ENCODE results near the gene NUF2.

Gene NUF2

DNA sequence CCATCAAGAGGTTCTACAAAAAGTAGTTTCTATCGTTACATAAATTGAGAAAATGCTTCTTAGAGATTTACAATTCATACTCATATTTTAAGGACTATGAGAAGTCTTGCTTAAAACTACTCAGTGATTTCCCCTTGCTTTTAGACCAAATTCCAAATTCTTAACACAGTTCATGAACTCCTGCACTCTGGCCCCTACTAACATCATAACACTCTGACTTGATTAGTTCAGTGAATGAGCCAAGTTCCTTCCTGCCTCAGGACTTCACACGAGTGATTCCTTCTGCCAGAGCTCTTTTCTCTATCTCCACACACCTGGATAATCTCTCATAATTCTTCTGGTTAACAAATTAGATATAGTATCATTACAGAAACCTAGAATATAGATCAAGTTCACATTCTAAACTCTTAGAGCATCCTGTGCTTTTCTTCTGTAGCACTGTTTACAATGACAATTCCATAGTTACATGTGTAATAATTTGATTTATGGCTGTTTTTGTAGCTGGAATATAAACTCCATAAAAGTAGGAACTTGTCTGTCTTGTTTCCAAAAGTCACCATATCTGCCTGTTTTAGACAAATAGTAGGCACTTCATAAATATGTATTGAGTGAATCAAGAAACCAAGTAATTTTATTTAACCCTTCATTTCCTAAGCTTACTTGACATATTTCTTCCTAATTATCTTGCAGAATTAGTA is 59.9 kb downstream of the NUF2 start:
- Histone ChIP-seq H3K27ac (ENCODE audit: low read depth, low read length) (peak overlapping the region; percentile 44), H3K9ac (ENCODE audit: low read length) (no peak overlapping the region), H3K4me3 (ENCODE audit: low read depth in 1 of 2, low read length in 2 of 2) (no peak overlapping the region), H3K4me1 (ENCODE audit: insufficient read depth, low read length) (peaks cover 39% of the 10 kb centered on the region), H3K36me3 (ENCODE audit: insufficient read depth, low read length) (no peaks in the 10 kb centered on the region), H3K27me3 (ENCODE audit: control insufficient read depth in 1 of 2, insufficient read depth in 2 of 2, low read length in 2 of 2) (no peaks in the 10 kb centered on the region), H3K9me3 (ENCODE audit: low read length) (no peaks in the 10 kb centered on the region)

DNA sequence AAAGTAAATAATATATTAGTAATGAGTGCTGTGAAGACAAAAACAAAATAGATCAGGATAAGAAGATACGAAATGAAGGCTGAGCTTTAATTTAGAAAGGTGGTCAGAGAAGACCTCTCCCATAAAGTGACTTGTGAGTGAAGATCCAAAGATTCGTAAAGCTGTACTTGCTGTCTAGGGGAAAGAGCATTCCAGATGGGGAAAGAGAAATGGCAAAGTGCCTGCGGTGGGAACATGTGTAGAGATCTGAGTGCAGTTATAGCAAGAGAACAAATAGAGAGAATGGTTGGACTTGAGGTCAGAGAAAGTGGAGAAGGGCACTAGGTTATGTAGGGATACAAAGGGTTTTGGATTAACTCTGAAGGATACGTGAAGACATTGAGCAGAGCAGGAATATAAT is 60.6 kb downstream of the NUF2 start:
- no peak overlapping the region for H3K4me3 ChIP-seq (ENCODE audit: low read depth in 1 of 2, low read length in 2 of 2)
- no peaks in the 10 kb centered on the region for H3K27me3 ChIP-seq (ENCODE audit: control insufficient read depth in 1 of 2, insufficient read depth in 2 of 2, low read length in 2 of 2)
- H3K27ac ChIP-seq (ENCODE audit: low read depth, low read length): no peak overlapping the region
- no peaks in the 10 kb centered on the region for H3K9me3 ChIP-seq (ENCODE audit: low read length)
- no peaks in the 10 kb centered on the region for H3K36me3 ChIP-seq (ENCODE audit: insufficient read depth, low read length)
- no peak overlapping the region for H3K9ac ChIP-seq (ENCODE audit: low read length)
- peaks cover 39% of the 10 kb centered on the region for H3K4me1 ChIP-seq (ENCODE audit: insufficient read depth, low read length)

DNA sequence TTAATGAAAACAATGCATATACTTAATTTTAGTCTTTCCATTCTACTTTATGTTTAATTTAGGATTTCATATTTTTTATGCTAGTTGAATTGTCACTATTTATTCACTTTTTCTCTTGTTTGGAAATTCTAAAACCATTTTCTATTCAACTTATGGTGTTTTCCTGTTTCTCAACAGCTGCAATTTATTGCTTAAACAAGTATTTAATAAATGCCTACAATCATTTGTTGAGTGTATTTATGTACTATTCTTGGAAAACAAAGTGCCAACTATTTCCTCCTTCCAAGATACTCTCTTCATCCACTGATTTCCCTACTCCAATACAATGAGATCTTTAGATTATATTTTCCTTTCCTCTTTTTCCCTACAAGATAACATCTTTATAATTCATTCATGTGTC is 65.4 kb downstream of the NUF2 start:
- H3K9ac ChIP-seq (ENCODE audit: low read length): no peak overlapping the region

DNA sequence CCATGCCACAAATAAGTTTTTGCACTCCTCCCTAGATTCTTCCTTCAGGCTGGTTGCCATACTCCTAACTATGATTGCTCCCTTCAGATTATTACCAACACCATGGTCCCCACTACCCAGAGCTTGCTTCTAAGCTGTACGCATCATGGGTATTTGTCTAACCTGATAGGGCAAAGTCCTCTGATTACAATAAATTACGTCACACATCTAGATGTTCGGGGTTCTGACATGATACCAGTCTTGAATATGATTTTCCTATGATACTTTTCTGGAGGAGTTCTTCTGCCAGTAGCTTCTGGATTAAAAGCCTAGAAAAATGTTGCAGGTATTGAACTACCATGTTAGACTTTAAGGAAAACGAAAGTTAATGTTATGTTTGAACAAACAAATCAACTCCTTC is 67.2 kb downstream of the NUF2 start:
- Histone ChIP-seq H3K4me3 (ENCODE audit: low read depth in 1 of 2, low read length in 2 of 2) (no peak overlapping the region), H3K4me1 (ENCODE audit: insufficient read depth, low read length) (peaks cover 5% of the 10 kb centered on the region), H3K27ac (ENCODE audit: low read depth, low read length) (no peak overlapping the region), H3K36me3 (ENCODE audit: insufficient read depth, low read length) (no peaks in the 10 kb centered on the region), H3K27me3 (ENCODE audit: control insufficient read depth in 1 of 2, insufficient read depth in 2 of 2, low read length in 2 of 2) (no peaks in the 10 kb centered on the region), H3K9me3 (ENCODE audit: low read length) (no peaks in the 10 kb centered on the region), H3K9ac (ENCODE audit: low read length) (no peak overlapping the region)

More for the DNA sequence above, 65.4 kb downstream of the NUF2 start:
- Histone ChIP-seq H3K4me1 (ENCODE audit: insufficient read depth, low read length) (peaks cover 17% of the 10 kb centered on the region), H3K27me3 (ENCODE audit: control insufficient read depth in 1 of 2, insufficient read depth in 2 of 2, low read length in 2 of 2) (no peaks in the 10 kb centered on the region), H3K27ac (ENCODE audit: low read depth, low read length) (no peak overlapping the region), H3K4me3 (ENCODE audit: low read depth in 1 of 2, low read length in 2 of 2) (no peak overlapping the region), H3K9me3 (ENCODE audit: low read length) (no peaks in the 10 kb centered on the region), H3K36me3 (ENCODE audit: insufficient read depth, low read length) (no peaks in the 10 kb centered on the region)

DNA sequence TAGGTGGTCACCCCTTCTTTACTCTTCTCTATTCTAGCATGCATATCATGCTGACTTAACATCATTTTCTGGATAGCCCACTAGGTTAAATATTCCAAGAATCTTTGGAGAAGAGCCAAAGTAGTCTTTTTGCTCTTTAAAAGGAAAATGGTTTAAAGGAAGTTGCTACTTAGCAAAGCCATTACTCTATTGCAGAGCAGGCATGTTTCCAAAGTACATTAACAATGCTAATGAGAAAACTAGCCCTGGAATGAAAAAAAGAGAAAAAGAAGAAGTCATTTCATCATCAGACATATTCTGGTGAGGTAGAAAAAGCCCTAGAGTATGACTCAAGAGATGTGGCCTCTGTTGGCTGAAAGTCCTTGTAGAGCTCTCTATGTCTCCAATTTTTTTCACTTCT is 74.0 kb downstream of the NUF2 start:
- peaks cover 24% of the 10 kb centered on the region for H3K4me1 ChIP-seq (ENCODE audit: insufficient read depth, low read length)
- H3K27me3 ChIP-seq (ENCODE audit: control insufficient read depth in 1 of 2, insufficient read depth in 2 of 2, low read length in 2 of 2): no peaks in the 10 kb centered on the region
- no peaks in the 10 kb centered on the region for H3K9me3 ChIP-seq (ENCODE audit: low read length)
- H3K4me3 ChIP-seq (ENCODE audit: low read depth in 1 of 2, low read length in 2 of 2): no peak overlapping the region
- H3K27ac ChIP-seq (ENCODE audit: low read depth, low read length): no peak overlapping the region
- H3K36me3 ChIP-seq (ENCODE audit: insufficient read depth, low read length): no peaks in the 10 kb centered on the region
- H3K9ac ChIP-seq (ENCODE audit: low read length): no peak overlapping the region

DNA sequence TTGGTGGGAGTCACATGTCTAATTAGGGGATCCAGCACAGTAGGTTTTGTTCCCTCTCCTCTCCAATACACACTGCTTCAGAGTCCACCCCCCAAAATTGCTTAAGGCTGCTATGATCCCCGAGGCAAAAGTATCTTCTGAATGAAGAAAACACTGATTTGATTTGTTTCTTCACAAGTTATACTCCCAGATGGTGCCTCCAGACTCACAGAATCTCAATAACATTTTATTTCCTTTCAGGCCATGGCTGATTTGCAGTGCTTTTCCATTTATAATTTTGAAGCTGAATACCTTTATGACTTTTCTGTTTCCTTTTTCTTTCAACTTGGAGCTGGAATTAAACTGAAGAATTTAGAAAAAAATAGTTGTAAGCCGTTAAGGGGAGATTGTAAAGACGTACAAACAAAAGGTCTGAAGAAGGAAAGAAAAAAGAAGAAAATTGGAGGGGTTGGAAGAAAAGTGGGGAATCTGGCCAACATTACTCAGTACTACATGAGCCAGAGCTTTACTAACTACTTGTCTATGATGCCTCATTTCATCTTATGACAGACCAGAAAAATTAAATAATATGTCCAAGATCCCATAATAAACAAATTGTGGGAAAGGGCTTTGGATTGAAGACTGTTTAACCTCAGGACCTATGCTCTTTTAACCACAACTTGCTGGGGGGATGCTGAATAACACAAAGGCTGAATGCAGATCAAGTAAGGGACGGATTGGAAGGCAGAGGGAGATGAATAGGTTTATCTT is 75.9 kb downstream of the NUF2 start:
- Histone ChIP-seq H3K27me3 (ENCODE audit: control insufficient read depth in 1 of 2, insufficient read depth in 2 of 2, low read length in 2 of 2) (no peaks in the 10 kb centered on the region), H3K9me3 (ENCODE audit: low read length) (no peaks in the 10 kb centered on the region), H3K36me3 (ENCODE audit: insufficient read depth, low read length) (no peaks in the 10 kb centered on the region), H3K4me1 (ENCODE audit: insufficient read depth, low read length) (peaks cover 24% of the 10 kb centered on the region), H3K9ac (ENCODE audit: low read length) (no peak overlapping the region), H3K27ac (ENCODE audit: low read depth, low read length) (no peak overlapping the region), H3K4me3 (ENCODE audit: low read depth in 1 of 2, low read length in 2 of 2) (no peak overlapping the region)

DNA sequence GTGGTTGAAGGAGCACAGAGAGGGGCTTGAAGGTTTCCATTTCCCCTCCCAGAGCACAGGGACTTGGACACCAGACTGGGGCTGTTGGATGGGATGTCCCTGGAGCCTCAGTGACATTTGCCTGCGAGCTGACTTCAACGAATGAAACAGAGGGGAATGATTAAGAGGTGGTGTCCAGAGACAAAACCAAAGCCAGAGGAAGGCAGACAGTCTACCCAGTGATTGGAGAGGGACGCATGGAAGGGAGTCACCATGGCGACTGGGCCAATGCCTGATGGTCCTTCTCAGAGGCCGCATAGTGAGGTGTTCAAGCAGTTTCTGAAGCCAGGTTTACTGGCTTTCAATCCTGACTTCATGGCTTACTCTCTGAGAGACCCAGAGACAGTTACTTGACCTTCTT is 77.2 kb downstream of the NUF2 start:
- no peak overlapping the region for H3K4me3 ChIP-seq (ENCODE audit: low read depth in 1 of 2, low read length in 2 of 2)

DNA sequence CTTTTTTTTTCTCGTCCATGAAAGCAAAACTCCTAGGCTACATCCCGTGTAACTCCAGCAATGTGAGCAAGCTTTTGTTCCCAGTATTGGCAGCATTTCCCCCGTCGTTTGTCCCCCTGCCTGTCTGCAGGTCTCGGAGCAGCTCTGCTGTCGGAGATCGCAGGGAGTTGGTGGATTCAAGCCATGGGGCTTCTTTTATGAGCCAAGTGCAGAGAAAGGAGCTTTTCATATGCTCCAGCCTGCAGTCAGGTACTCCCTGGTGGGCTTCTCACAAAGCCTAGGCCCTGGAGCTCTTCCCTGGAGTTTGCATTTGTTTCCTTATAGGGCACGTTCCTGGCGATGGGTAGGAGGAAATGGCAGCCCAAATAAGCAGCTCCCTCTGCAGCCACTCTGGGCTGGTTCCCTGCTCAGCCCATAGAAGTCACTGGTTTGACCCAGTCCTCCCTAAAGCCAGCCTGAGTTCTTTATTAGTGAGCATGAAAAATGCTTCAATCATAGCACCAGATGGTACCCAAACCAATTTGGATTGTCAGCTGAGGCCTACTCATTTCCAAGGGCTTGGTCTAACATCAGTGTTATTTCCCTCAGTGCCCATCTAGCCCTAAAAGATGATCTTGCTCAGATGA is 78.3 kb downstream of the NUF2 start:
- Histone ChIP-seq H3K27ac (ENCODE audit: low read depth, low read length) (no peak overlapping the region), H3K4me1 (ENCODE audit: insufficient read depth, low read length) (peaks cover 24% of the 10 kb centered on the region), H3K4me3 (ENCODE audit: low read depth in 1 of 2, low read length in 2 of 2) (peak overlapping the region in 1 of 2 donors; percentile 8), H3K36me3 (ENCODE audit: insufficient read depth, low read length) (no peaks in the 10 kb centered on the region), H3K27me3 (ENCODE audit: control insufficient read depth in 1 of 2, insufficient read depth in 2 of 2, low read length in 2 of 2) (no peaks in the 10 kb centered on the region), H3K9ac (ENCODE audit: low read length) (no peak overlapping the region), H3K9me3 (ENCODE audit: low read length) (no peaks in the 10 kb centered on the region)

More for the DNA sequence above, 77.2 kb downstream of the NUF2 start:
- no peaks in the 10 kb centered on the region for H3K27me3 ChIP-seq (ENCODE audit: control insufficient read depth in 1 of 2, insufficient read depth in 2 of 2, low read length in 2 of 2)
- H3K9ac ChIP-seq (ENCODE audit: low read length): no peak overlapping the region
- H3K4me1 ChIP-seq (ENCODE audit: insufficient read depth, low read length): peaks cover 24% of the 10 kb centered on the region
- H3K27ac ChIP-seq (ENCODE audit: low read depth, low read length): no peak overlapping the region
- no peaks in the 10 kb centered on the region for H3K9me3 ChIP-seq (ENCODE audit: low read length)
- H3K36me3 ChIP-seq (ENCODE audit: insufficient read depth, low read length): no peaks in the 10 kb centered on the region

DNA sequence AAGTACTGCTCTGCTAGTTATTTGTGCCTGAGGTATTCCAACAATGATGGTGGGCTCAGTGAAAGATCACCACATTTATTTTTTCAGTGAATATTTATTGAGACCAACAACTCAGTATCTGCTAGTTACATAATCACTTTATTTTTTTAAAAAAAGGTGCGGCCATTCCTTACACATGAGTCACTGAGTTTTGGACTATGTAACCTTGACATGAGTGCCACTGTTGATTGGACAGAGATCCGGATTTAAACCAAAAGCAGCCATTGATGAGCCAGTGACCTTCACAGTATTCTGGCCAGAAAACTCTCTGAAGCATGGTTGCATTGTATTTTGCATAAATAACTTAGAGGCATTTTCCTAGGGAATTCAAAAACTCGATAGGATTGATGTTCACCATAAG is 79.5 kb downstream of the NUF2 start:
- Histone ChIP-seq H3K27ac (ENCODE audit: low read depth, low read length) (no peak overlapping the region), H3K4me1 (ENCODE audit: insufficient read depth, low read length) (peaks cover 20% of the 10 kb centered on the region), H3K9ac (ENCODE audit: low read length) (no peak overlapping the region), H3K4me3 (ENCODE audit: low read depth in 1 of 2, low read length in 2 of 2) (no peak overlapping the region), H3K9me3 (ENCODE audit: low read length) (no peaks in the 10 kb centered on the region), H3K27me3 (ENCODE audit: control insufficient read depth in 1 of 2, insufficient read depth in 2 of 2, low read length in 2 of 2) (no peaks in the 10 kb centered on the region), H3K36me3 (ENCODE audit: insufficient read depth, low read length) (no peaks in the 10 kb centered on the region)
